MG63 (cell line): ENCODE data around the gene SLC25A30. TPM values are rescaled to one million over a fixed set of nuclear protein-coding genes. Genes with fewer than 3 reads are reported as not detected.
A peak's percentile ranks its signal among the peaks of the same experiment; 100 is the strongest.

Experiments
- DNase-seq: peaks from one replicate; pipeline ENCODE4 v3.0.0-alpha.2; 2020
- H3K27me3 ChIP-seq: fragments of 250-450 bp; sonication (Bioruptor Pico); 2 replicates; pipeline ENCODE4 v1.5.1; 2020; ENCODE audit warnings: mild to moderate bottlenecking, moderate library complexity
- H3K36me3 ChIP-seq: fragments of 250-450 bp; sonication (Bioruptor Pico); 2 replicates; pipeline ENCODE4 v1.5.1; 2020; ENCODE audit warnings: mild to moderate bottlenecking, moderate library complexity
- H3K4me3 ChIP-seq: fragments of 250-450 bp; sonication (Bioruptor Pico); 2 replicates; pipeline ENCODE4 v1.5.1; 2020; ENCODE audit warnings: mild to moderate bottlenecking, moderate library complexity
- H3K9me3 ChIP-seq: fragments of 250-450 bp; sonication (Bioruptor Pico); 2 replicates; pipeline ENCODE4 v1.5.1; 2020; ENCODE audit warnings: mild to moderate bottlenecking, moderate library complexity
- total RNA-seq: library from RNA; depleted of rRNA; stranded (reverse); fragments of >200 nt; shearing (Covaris generic); gene quantifications from 2 replicates; pipeline ENCODE4 v1.2.3, GENCODE V29; 2014; ENCODE audit warnings: low replicate concordance; rRNA removed

SLC25A30 gene, protein sequence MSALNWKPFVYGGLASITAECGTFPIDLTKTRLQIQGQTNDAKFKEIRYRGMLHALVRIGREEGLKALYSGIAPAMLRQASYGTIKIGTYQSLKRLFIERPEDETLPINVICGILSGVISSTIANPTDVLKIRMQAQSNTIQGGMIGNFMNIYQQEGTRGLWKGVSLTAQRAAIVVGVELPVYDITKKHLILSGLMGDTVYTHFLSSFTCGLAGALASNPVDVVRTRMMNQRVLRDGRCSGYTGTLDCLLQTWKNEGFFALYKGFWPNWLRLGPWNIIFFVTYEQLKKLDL
- 4.2 and 14.0 TPM in 2 replicates for total RNA-seq

DNA sequence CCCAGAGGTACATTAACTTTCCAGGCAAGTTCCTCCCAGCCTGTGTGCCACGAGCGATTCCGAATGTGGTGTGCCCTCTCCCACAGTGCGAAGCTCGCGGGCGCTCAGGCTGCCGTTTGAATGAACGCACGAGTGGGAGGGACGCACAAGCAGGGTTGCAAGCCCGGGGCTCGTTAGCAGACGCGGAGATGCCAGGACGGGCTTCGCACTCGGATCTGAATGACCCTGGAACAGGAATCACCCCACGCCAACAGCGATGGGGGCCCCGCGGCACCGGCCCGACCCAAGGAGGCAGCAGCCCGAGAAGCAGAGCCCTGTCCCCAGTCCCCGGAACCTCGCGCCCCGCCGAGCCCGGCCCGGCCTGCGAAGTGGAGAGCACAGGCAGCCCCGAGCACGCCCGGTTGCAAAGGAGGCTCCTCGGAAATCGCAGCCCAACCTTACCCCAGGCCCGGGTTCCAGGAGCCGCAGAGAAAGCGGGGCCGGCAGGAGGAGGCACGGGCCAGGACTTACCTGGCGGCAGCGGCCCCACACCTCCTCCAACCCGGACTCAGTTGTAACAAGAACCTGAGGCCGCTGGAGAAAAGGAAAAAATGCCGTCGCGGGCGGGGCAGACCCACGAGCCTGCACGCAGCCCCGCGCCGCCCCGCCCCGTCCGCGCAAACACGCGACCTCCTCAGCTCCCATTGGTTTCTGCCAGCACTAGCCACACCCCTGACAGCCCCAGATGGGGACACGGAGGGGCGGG is at the start of gene SLC25A30:
SLC25A30 (minus strand) TSS at position 584 of the 745 bp plus-strand sequence. CDS start 6,948 bp downstream, outside the sequence.
- Histone ChIP-seq H3K4me3 (peak within 1 kb of the TSS; percentile 74), H3K27me3 (no peaks in the 10 kb centered on the region), H3K9me3 (no peaks in the 10 kb centered on the region), H3K36me3 (no peaks in the 10 kb centered on the region)
- peak; percentile 94 for DNase-seq

DNA sequence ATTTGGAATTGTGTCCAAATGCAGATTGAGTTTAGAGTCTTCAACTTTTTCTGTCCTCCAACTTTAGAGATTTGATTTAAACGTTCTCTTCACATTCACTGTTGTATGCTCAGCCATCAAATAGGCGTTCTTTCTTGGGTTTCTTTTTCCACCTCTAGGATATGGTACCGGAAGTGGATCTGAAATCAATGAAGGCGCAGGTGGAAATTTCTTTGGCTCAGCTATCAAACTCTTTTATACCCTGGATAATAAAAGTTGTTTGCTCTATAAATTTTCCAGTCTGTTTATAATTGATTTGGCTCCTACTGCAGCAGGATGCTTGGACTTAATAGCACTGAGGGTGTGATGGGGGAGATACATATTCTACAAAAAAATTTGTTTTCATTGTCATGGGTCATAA is 48.2 kb upstream of the SLC25A30 start:
- no peaks in the 10 kb centered on the region for H3K27me3 ChIP-seq
- H3K4me3 ChIP-seq = peak overlapping the region; percentile 95
- peaks cover 25% of the 10 kb centered on the region for H3K36me3 ChIP-seq
- peaks cover 2% of the 10 kb centered on the region; the same call in 1 of the 2 replicates for H3K9me3 ChIP-seq
- DNase-seq = no peak

DNA sequence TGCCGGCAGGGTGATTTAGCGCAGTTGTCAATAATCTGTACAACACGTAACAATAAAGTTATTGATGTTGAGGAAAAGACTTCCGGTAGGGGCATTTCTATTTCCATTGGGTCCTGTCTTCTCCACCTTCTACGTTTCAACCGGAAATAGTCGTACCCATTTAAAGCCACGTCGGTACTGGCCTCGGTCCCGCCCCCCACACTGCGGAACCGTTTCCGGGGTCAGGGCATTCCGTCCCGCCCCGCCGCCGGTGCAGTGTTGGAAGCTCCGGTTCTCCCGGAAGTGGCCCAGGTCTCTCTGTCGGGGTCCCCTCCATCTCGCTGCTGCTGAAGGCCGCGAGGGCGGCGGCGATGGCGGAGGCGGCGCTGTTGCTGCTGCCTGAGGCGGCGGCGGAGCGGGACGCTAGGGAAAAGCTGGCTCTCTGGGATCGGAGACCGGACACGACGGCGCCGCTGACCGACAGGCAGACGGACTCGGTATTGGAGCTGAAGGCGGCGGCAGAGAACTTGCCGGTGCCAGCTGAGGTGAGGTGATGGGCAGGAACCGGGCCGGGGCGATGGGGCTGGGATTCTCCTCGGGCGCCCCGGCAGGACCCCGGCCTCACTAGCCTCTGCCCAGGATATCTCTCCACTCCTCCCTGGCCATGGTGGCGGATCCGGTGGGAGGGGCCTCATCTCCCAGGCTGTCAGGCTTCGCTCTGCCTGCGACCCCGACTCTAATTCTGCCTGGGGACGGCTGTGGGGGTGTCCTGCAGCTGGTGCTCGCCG is 46.7 kb upstream of the SLC25A30 start, which contains the start of gene COG3:
COG3 (plus strand) TSS at position 253 of the 767 bp plus-strand sequence; CDS start at position 351, 98 bp downstream.
- H3K36me3 ChIP-seq = peaks cover 13% of the 10 kb centered on the region
- H3K4me3 ChIP-seq = peak within 1 kb of the TSS; percentile 95
- DNase-seq = peak; percentile 95
- H3K9me3 ChIP-seq = no peaks in the 10 kb centered on the region
- no peaks in the 10 kb centered on the region for H3K27me3 ChIP-seq

DNA sequence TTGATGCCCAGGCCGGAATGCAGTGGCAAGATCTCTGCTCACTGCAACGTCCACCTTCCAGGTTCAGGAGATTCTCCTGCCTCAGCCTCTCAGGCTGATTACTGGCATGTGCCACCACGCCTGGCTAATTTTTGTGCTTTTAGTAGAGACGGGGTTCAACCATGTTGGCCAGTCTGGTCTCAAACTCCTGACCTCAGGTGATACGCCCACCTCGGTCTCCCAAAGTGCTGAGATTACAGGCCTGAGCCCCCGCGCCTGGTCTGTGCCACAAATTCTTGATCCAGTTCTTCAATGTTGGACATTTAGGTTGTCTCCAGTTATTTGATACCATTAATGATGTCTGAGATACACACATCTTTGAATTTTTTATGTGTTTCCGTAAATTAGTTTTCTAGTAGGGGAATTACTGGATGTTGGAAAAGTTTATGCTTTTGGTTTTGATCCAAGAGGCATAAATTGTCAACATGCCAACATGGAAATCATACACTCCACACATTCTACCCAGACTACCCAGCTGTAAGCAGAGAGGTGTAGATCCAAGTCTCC is 46.0 kb upstream of the SLC25A30 start:
- no peak for DNase-seq
- no peaks in the 10 kb centered on the region for H3K9me3 ChIP-seq
- H3K27me3 ChIP-seq = no peaks in the 10 kb centered on the region
- peaks cover 13% of the 10 kb centered on the region for H3K36me3 ChIP-seq
- H3K4me3 ChIP-seq = peak overlapping the region; percentile 95

DNA sequence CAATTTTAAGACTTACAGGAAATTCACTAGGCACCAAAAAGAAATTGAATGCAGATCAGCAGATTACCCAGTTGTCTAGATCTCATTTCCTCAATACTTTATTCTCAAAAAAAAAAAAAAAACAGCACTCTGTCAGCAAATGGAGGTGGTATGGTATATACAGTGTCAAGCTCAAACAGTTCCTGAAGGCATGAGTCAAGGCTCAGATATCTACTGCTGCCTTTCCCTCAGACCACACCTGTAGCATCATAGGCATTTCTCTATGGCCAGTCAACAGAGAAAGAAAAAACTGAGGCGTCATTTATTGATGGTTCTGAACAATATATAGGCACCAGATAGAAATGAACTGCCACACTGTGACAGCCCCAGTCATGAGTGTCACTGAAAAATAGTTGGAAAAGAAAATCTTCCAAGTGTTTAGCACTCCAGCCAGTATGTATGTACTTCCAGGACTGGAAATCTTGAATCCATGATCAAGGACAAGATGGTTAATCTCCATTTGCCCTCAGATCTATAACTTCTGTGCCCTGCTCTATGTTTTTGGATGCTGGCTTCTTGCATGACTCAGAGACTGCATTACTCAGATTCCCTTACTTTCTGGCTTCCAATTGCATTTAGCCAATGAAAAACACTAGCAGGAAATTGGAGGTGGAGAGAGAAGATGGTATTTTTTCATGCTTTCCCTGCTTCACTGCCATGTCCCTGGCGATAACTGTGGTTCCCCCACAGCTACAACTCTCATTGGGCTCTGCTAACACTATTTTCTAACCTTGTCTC is 38.2 kb upstream of the SLC25A30 start:
- Histone ChIP-seq H3K27me3 (no peaks in the 10 kb centered on the region), H3K9me3 (0 out of 2 replicates have a peak, but pooled peaks cover 2% of the 10 kb centered on the region), H3K4me3 (no peak overlapping the region), H3K36me3 (no peaks in the 10 kb centered on the region)
- peak; percentile 12 for DNase-seq

DNA sequence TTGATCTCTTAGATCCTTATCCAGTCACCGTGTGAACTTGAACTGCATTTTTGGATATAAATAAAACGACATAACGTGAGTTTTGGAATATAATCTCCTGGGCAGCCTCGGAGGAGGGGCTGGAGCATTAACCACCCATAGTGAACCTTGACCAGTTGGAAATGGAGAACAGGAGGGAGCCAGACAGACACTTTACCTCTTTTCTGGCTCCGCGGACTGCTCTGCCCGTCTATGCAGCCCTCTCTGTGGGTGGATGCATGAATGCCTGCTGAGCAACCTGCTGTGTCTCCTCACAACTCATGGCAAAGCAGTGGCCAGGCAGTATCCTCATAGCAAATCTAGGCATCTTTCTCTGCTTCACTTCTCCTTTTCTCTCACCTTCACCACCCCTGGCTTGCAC is 36.0 kb upstream of the SLC25A30 start:
- no peak for DNase-seq
- H3K4me3 ChIP-seq = no peak overlapping the region
- no peaks in the 10 kb centered on the region for H3K27me3 ChIP-seq
- no peaks in the 10 kb centered on the region for H3K36me3 ChIP-seq
- 0 out of 2 replicates have a peak, but pooled peaks cover 2% of the 10 kb centered on the region for H3K9me3 ChIP-seq

DNA sequence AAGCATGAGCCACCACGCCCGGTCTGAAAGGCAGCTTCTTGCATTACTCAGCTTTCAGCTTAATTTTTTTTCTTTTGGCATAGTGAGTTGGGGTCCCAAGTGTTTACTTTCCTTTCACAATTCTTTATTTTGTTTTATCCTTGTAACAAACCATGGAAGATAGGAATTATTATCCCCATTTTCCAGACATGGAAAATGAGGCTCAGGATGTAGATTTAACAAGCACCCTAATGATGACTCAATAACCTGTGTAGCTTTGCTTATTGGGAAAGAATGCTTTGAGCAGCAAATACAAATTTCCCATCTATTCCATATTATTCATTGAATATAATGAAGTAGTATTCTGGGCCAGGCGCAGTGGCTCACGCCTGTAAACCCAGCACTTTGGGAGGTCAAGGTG is 33.1 kb upstream of the SLC25A30 start:
- no peak overlapping the region for H3K4me3 ChIP-seq
- no peaks in the 10 kb centered on the region for H3K9me3 ChIP-seq
- DNase-seq = no peak
- H3K36me3 ChIP-seq = no peaks in the 10 kb centered on the region
- H3K27me3 ChIP-seq = 0 out of 2 replicates have a peak, but pooled peaks cover 2% of the 10 kb centered on the region

DNA sequence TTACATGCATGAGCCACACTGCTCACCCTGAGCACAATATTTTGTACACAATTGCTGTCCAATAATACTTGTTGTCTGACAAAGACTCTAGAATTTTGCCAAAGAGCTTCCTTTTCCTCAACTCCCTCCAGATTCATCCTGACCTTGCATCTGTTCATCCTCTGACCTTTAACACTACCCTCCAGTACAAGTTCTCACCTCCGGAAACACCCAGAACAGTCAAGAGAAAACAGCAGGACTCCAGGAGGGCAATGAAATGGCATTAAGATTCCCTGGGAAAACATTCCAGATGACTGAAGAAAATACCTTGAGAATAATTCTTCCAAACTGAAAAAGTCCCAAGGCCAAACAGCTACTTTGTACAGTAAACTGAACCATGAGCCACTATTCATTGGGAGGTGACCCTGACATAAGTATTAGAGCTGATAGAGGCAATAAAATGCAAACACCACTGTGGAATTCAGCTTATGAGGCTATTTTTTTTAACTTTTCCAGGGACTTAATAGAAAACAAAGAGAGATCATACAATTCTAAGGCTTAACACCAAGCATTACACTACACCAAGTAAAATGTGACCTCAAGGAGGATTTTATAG is 30.9 kb upstream of the SLC25A30 start:
- no peaks in the 10 kb centered on the region for H3K36me3 ChIP-seq
- H3K4me3 ChIP-seq = no peak overlapping the region
- DNase-seq = no peak
- no peaks in the 10 kb centered on the region for H3K9me3 ChIP-seq
- H3K27me3 ChIP-seq = peaks cover 4% of the 10 kb centered on the region; the same call in 1 of the 2 replicates

DNA sequence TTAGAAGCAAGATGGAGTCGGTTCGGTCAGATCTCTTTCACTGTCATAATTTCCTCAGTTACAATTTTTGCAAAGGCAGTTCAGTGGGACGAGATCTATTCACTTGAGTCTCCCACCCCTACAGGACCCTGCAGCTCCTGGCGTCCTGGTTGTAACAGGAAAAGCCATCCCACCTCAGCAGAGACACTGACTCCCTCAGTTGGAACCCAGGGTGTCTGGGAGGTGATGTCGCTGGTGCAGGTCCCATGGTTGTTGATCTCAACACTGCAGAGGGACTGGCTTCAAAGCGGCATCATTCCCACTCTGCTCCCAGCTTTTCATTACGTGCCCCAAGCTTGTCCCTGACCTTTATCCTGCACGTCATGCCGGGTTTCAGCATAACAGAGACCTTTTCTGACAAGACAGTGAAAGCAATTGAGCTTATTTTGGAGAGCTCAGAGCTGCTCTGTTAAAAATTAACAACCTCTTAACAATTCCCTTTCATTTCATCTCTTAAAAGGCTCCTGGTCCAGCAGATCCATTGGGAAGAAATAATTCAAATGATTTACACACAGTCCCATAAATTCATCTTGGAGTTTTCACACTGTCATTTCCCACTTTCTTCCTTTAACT is 29.0 kb upstream of the SLC25A30 start:
- no peaks in the 10 kb centered on the region for H3K9me3 ChIP-seq
- H3K27me3 ChIP-seq = peaks cover 4% of the 10 kb centered on the region; the same call in 1 of the 2 replicates
- H3K36me3 ChIP-seq = no peaks in the 10 kb centered on the region
- DNase-seq = no peak
- no peak overlapping the region for H3K4me3 ChIP-seq

DNA sequence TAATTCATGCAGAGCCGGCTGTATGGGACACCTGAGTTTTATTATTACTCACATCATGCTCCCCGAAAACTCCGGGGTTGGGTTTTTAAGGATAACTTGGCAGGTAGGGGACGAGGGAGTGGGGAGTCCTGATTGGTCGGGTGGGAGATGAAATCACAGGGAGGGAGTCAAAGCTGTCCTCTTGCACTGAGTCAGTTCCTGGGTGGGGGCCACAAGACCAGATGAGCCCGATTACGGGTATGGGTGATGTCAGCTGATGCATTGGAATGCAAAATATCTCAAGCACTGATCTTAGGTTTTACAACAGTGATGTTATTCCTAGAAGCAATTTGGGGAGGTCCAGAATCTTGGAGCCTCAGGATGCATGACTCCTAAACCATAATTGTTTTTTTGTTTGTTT is 28.0 kb upstream of the SLC25A30 start:
- Histone ChIP-seq H3K9me3 (no peaks in the 10 kb centered on the region), H3K4me3 (no peak overlapping the region)
- DNase-seq = peak; percentile 57

DNA sequence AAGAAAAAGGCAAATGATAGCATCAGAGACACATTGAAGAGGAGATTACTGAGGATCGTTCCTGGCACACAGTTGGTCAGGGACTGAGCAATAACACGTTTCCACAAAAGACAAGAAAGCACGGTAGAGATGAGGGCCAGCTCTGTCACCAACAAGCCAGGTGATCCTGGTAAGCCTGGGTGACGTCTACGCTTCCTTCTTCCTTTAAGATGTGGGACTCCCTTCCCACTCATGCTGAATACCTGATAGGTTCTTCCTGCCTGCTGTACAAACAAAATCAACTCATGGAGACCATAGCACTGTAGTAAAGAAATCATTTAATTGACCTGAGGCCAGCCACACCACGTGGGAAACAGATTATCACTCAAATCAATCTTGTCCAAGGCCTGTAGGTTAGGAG is 26.9 kb upstream of the SLC25A30 start:
- Histone ChIP-seq H3K4me3 (no peak overlapping the region), H3K36me3 (no peaks in the 10 kb centered on the region), H3K27me3 (peaks cover 4% of the 10 kb centered on the region; the same call in 1 of the 2 replicates), H3K9me3 (no peaks in the 10 kb centered on the region)
- no peak for DNase-seq

More for the DNA sequence above, 28.0 kb upstream of the SLC25A30 start:
- Histone ChIP-seq H3K36me3 (no peaks in the 10 kb centered on the region), H3K27me3 (peaks cover 4% of the 10 kb centered on the region; the same call in 1 of the 2 replicates)

DNA sequence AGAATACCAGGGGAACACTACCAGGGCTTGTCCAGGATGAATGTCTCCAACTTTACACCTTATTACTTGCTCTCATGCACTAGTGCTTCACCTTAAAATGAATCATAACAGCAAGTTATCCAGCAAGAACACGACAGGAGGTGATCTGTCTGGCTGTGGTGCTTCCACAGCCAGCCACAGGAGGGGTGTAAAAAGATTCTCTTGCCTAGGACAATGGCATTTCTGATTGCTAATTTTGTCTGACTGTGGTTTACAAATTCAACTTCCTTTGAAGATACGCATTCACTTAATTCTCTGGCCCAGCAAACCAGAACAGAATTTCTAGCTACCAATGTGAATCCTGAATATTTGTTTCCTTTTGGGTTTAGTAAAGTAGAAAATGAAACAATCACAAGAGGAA is 23.5 kb upstream of the SLC25A30 start:
- Histone ChIP-seq H3K4me3 (no peak overlapping the region), H3K36me3 (no peaks in the 10 kb centered on the region), H3K9me3 (no peaks in the 10 kb centered on the region), H3K27me3 (peaks cover 2% of the 10 kb centered on the region; the same call in 1 of the 2 replicates)
- DNase-seq = no peak

DNA sequence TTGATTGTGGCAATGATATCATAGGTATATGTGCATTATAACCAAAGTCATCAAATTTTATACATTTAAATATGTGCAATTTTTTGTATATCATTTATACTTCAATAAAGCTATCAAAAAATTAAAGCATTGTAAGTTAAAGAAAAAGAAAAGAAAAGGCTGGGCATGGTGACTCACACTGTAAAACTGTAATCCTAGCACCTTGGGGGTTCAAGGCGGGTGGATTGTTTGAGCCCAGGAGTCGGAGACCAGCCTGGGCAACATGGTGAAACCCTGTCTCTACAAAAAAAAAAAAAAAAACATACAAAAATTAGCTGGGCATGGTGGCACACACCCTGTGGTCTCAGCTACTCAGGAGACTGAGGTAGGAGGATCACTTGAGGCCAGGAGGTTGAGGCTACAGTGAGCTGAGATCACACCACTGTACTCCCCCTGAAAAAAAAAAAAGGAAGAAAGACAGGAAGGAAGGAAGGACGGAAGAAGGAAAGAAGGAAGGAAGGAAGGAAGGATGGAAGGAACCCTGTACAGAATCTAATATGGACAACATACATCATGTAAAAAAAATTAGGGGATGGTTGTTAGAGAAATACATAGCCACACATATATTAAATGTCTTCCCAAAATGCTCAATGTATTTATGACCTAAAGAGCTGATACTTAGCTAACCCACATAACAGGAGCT is 21.7 kb upstream of the SLC25A30 start:
- no peaks in the 10 kb centered on the region for H3K36me3 ChIP-seq
- no peaks in the 10 kb centered on the region for H3K9me3 ChIP-seq
- H3K27me3 ChIP-seq = no peaks in the 10 kb centered on the region
- no peak for DNase-seq
- H3K4me3 ChIP-seq = no peak overlapping the region

DNA sequence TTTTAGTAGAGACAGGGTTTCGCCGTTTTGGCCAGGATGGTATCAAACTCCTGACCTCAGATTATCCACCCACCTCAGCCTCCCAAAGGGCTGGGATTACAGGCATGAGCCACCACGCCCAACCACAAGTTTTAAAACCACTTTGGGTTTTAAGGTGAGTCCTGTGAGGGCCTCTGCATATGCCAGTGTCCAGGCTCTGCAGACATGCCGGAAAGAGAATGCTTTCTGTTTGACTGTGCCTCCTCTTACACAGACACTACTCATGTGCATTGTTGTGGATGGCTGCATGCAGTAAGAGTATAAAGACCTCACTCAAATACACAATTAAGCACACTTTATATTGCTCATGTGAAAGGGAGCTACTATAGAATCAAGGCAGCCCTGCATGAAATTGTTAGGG is 20.8 kb upstream of the SLC25A30 start:
- Histone ChIP-seq H3K4me3 (no peak overlapping the region), H3K9me3 (no peaks in the 10 kb centered on the region), H3K27me3 (no peaks in the 10 kb centered on the region), H3K36me3 (no peaks in the 10 kb centered on the region)
- no peak for DNase-seq

DNA sequence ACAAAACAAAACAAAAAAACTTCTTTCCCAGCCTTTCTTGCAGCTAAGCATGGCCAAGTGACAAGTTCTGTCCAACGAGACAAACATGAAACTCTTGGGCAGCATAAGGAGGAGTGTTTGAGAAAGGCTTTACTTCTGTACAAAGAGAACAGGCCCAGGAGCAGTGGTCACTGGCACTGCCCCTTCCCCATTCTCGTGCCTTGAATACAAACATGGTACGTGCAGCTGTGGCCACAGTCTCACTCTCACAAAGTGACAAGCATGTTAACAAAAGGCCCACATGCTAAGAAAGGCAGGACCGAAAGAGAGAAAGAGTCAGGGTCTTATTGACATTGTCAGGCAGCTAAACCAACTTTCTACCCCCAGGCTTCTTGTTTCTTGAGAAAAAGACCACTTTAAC is 19.8 kb upstream of the SLC25A30 start:
- Histone ChIP-seq H3K27me3 (no peaks in the 10 kb centered on the region), H3K4me3 (no peak overlapping the region), H3K36me3 (no peaks in the 10 kb centered on the region), H3K9me3 (no peaks in the 10 kb centered on the region)
- no peak for DNase-seq
